IMR-90 (cell line): Measurements from ENCODE around the gene SUV39H1. TPM values are rescaled to one million over a fixed set of nuclear protein-coding genes. Genes with fewer than 3 reads are reported as not detected.

ENCODE experiments used
- ATAC-seq: fragments of 200-7000 bp; cut with Tn5 transposase; 2 replicates; pipeline ENCODE4 v1.9.1; 2020; ENCODE audit warnings: low read depth, mild to moderate bottlenecking, moderate library complexity
- BruUV-seq: library from RNA; stranded (reverse); fragments of 400-500 nt; replicated peaks from 2 replicates; lab custom pipeline; 2021; lab: Mats Ljungman, UMichigan
- CTCF ChIA-PET: fragments of 300-600 bp; formaldehyde crosslinking; extraction: SDS; loops from one replicate; lab custom pipeline; 2021; ENCODE audit warnings: antibody characterized with exemption; lab: Yijun Ruan, JAX
- POLR2A ChIA-PET: fragments of 300-600 bp; sonication (Branson Sonifier 250); formaldehyde crosslinking; loops from one replicate; lab custom pipeline; 2022; ENCODE audit warnings: antibody characterized with exemption; ENCODE audit not compliant: unreplicated experiment; lab: Charles Lee
- DNase-seq: peaks from one replicate; pipeline ENCODE4 v3.0.0; 2013
- H2AFZ ChIP-seq: replicated peaks from 2 replicates; pipeline ENCODE3; 2013; ENCODE audit warnings: low read length, mild to moderate bottlenecking; ENCODE audit not compliant: poor library complexity
- H2AK5ac ChIP-seq: 2 replicates; pipeline ENCODE4 v1.6.1; 2013; ENCODE audit warnings: low read depth, low read length, inconsistent platforms
- H2AK9ac ChIP-seq: replicated peaks from 2 replicates; pipeline ENCODE3; 2013; ENCODE audit warnings: mild to moderate bottlenecking, low read depth, low read length, moderate library complexity; ENCODE audit not compliant: poor library complexity
- H2BK120ac ChIP-seq: 2 replicates; pipeline ENCODE4 v1.6.1; 2013; ENCODE audit warnings: low read depth, low read length, inconsistent platforms
- H2BK15ac ChIP-seq: 3 replicates; pipeline ENCODE4 v1.6.1; 2013; ENCODE audit warnings: low read depth, low read length, inconsistent platforms
- H2BK20ac ChIP-seq: 2 replicates; pipeline ENCODE4 v1.6.1; 2013; ENCODE audit warnings: low read depth, mild to moderate bottlenecking, inconsistent platforms, low read length, moderate library complexity
- H2BK5ac ChIP-seq: 2 replicates; pipeline ENCODE4 v1.6.1; 2013; ENCODE audit warnings: mild to moderate bottlenecking, low read depth, low read length, inconsistent platforms; ENCODE audit not compliant: poor library complexity, severe bottlenecking
- H3K14ac ChIP-seq: replicated peaks from 2 replicates; pipeline ENCODE4 v1.6.1; 2013; ENCODE audit warnings: low read depth, low read length, inconsistent platforms
- H3K18ac ChIP-seq: 2 replicates; pipeline ENCODE4 v1.6.1; 2013; ENCODE audit warnings: low read depth, low read length, control low read depth
- H3K23ac ChIP-seq: 2 replicates; pipeline ENCODE4 v1.6.1; 2013; ENCODE audit warnings: low read depth, low read length, inconsistent platforms
- H3K27ac ChIP-seq: 2 replicates; pipeline ENCODE4 v1.5.1; 2013; ENCODE audit warnings: mild to moderate bottlenecking, control low read depth, low read length; ENCODE audit not compliant: insufficient read depth
- H3K27me3 ChIP-seq: 2 replicates; pipeline ENCODE4 v1.6.1; 2013; ENCODE audit warnings: low read length; ENCODE audit not compliant: control insufficient read depth, insufficient read depth
- H3K36me3 ChIP-seq: 2 replicates; pipeline ENCODE4 v1.6.1; 2013; ENCODE audit warnings: low read length, mixed read lengths; ENCODE audit not compliant: control insufficient read depth, insufficient read depth
- H3K4ac ChIP-seq: 2 replicates; pipeline ENCODE4 v1.6.1; 2013; ENCODE audit warnings: low read depth, low read length, inconsistent platforms
- H3K4me1 ChIP-seq: 2 replicates; pipeline ENCODE4 v1.6.1; 2013; ENCODE audit warnings: low read length, mixed read lengths; ENCODE audit not compliant: control insufficient read depth, insufficient read depth
- H3K4me2 ChIP-seq: 2 replicates; pipeline ENCODE4 v1.6.1; 2013; ENCODE audit warnings: low read depth, mild to moderate bottlenecking, control low read depth, low read length, moderate library complexity
- H3K4me3 ChIP-seq: 2 replicates; pipeline ENCODE4 v1.5.1; 2013; ENCODE audit warnings: low read depth, mild to moderate bottlenecking, control low read depth, low read length, moderate library complexity; ENCODE audit not compliant: insufficient read depth
- H3K56ac ChIP-seq: 2 replicates; pipeline ENCODE4 v1.6.1; 2013; ENCODE audit warnings: low read length, inconsistent platforms; ENCODE audit not compliant: insufficient read depth; ENCODE audit errors: extremely low read depth
- H3K79me1 ChIP-seq, 2 experiments: 2 replicates each; pipeline ENCODE4 v1.6.1; 2013; ENCODE audit warnings: low read length in 2 of 2, inconsistent platforms in 1 of 2, low read depth in 1 of 2
- H3K9ac ChIP-seq: 2 replicates; pipeline ENCODE4 v1.6.1; 2013; ENCODE audit warnings: low read depth, low read length, control low read depth
- H3K9me1 ChIP-seq: 2 replicates; pipeline ENCODE4 v1.6.1; 2013; ENCODE audit warnings: low read length, inconsistent platforms; ENCODE audit not compliant: insufficient read depth
- H3K9me3 ChIP-seq: 2 replicates; pipeline ENCODE4 v1.6.1; 2013; ENCODE audit warnings: low read length; ENCODE audit not compliant: control insufficient read depth, insufficient read depth
- H4K20me1 ChIP-seq: 2 replicates; pipeline ENCODE4 v1.6.1; 2013; ENCODE audit warnings: low read length, inconsistent platforms; ENCODE audit not compliant: insufficient read depth
- H4K5ac ChIP-seq: 2 replicates; pipeline ENCODE4 v1.6.1; 2013; ENCODE audit warnings: mild to moderate bottlenecking, low read depth, low read length, control low read depth
- H4K8ac ChIP-seq, 2 experiments: 2 replicates each; pipeline ENCODE4 v1.6.1; 2013; ENCODE audit warnings: low read depth in 2 of 2, low read length in 2 of 2, control low read depth in 1 of 2, inconsistent platforms in 1 of 2
- H4K91ac ChIP-seq: 2 replicates; pipeline ENCODE4 v1.6.1; 2013; ENCODE audit warnings: low read depth, low read length, inconsistent platforms; ENCODE audit not compliant: insufficient read depth
- ELK1 ChIP-seq: fragments of 150-350 bp; IDR thresholded peaks from 2 replicates; pipeline ENCODE4 v1.6.1; 2016; ENCODE audit warnings: low read depth, mild to moderate bottlenecking, low read length, moderate library complexity, borderline replicate concordance
- SMC3 ChIP-seq: fragments of 150-350 bp; IDR thresholded peaks from 2 replicates; pipeline ENCODE4 v1.6.1; 2016; ENCODE audit warnings: low read depth, mild to moderate bottlenecking, antibody characterized with exemption, low read length, moderate library complexity
- WGBS, 2 experiments: methylation state at CpG; one replicate each; pipeline versions ENCODE4 v1.1.5 to v1.1.7; 2013; ENCODE audit warnings: missing lambda C conversion rate in 2 of 2; ENCODE audit not compliant: insufficient read length in 1 of 2; ENCODE audit errors: extremely low coverage in 2 of 2; 5-methylcytosine and 5-hydroxymethylcytosine counted together
- dilution Hi-C: fragments of 300-500 bp; cut with HindIII; formaldehyde crosslinking; loops from one replicate; pipeline ENCODE4 v1.14.3; 2018; ENCODE audit warnings: low sequenced_read_pairs; ENCODE audit not compliant: unreplicated experiment
- in situ Hi-C: fragments of 300-500 bp; cut with MboI; formaldehyde crosslinking; loops from 3 replicates; pipeline ENCODE4 v1.14.3; 2019; ENCODE audit warnings: low sequenced_read_pairs, inconsistent platforms, mixed read lengths
- intact Hi-C: fragments of 100-400 bp; cut with micrococcal nuclease; formaldehyde crosslinking; loops from 2 replicates; pipeline ENCODE4 v1.10.0; 2022
- polyA plus RNA-seq, 3 experiments: library from polyadenylated mRNA; depleted of rRNA; stranded (reverse); fragments of >200 nt; gene quantifications; 2 replicates each; pipeline ENCODE4 v1.2.3, GENCODE V29; 2012; ENCODE audit warnings: low replicate concordance in 1 of 3
- total RNA-seq: library from RNA; depleted of rRNA; stranded (reverse); fragments of >200 nt; gene quantifications from 2 replicates; pipeline ENCODE4 v1.2.3, GENCODE V29; 2012

Gene SUV39H1
- total and polyA plus RNA-seq, 2 of the 4 experiments (the other 2 are of a cell fraction), result 6.6 to 8.6 TPM

- H2BK5ac ChIP-seq, result no peak overlapping the region
- no peak overlapping the region for H3K23ac ChIP-seq
- H3K27ac ChIP-seq, result no peak overlapping the region
- no peak overlapping the region for H3K9ac ChIP-seq
- no peaks in the 10 kb centered on the region for H4K20me1 ChIP-seq
- H4K91ac ChIP-seq, result no peak overlapping the region
- H2AFZ ChIP-seq, result no peak overlapping the region
- no peak overlapping the region for H2AK5ac ChIP-seq
- BruUV-seq, result no TSS peak
- ChIA-PET POLR2A (no interaction called here), CTCF (no interaction called here)
- 0 out of 2 replicates have a peak, but pooled peaks cover 2% of the 10 kb centered on the region for H3K9me3 ChIP-seq
- H3K4ac ChIP-seq, result no peak overlapping the region
- no peak overlapping the region for H2BK15ac ChIP-seq
- H3K4me1 ChIP-seq, result no peaks in the 10 kb centered on the region
- H3K18ac ChIP-seq, result no peak overlapping the region
- H2AK9ac ChIP-seq, result no peak overlapping the region
- H3K36me3 ChIP-seq, result no peaks in the 10 kb centered on the region
- intact Hi-C loops (no loop called here), in situ Hi-C loops (no loop called here), dilution Hi-C loops (no loop called here)
- H2BK20ac ChIP-seq, result no peak overlapping the region
- no peaks in the 10 kb centered on the region for H3K9me1 ChIP-seq
- no peak overlapping the region for H3K56ac ChIP-seq
- no peak for TF ChIP-seq ELK1
- TF ChIP-seq SMC3, result no peak
- no peak overlapping the region for H2BK120ac ChIP-seq
- no peak overlapping the region for H4K8ac ChIP-seq
- no peak overlapping the region for H3K4me3 ChIP-seq
- no CpG with 5 or more reads among the region's 2 CpGs for WGBS, 2 experiments
- no peak overlapping the region for H3K4me2 ChIP-seq
- H3K14ac ChIP-seq, result no peak overlapping the region
- H3K27me3 ChIP-seq, result peaks cover 6% of the 10 kb centered on the region
- no peak for DNase-seq
- H4K5ac ChIP-seq, result no peak overlapping the region
- H3K79me1 ChIP-seq, result no peaks in the 10 kb centered on the region
- ATAC-seq, result no peak
These were observed 30.1 kb downstream of the SUV39H1 start for GRCh38 chrX:48726596-48726995.
